K562 (cell line): ENCODE measurements around the gene EIF1B. TPM values are rescaled to one million over a fixed set of nuclear protein-coding genes. Genes with fewer than 3 reads are reported as not detected.
A peak's percentile ranks its signal among the peaks of the same experiment; 100 is the strongest.

Source experiments
- BMI1 ChIP-seq: fragments of 150-350 bp; IDR thresholded peaks from 2 replicates; pipeline ENCODE4 v1.6.1; 2014; ENCODE audit warnings: low read length
- E2F3 ChIP-seq: fragments of 250-450 bp; sonication (Bioruptor Pico); IDR thresholded peaks from 2 replicates; pipeline ENCODE4 v1.4.0; 2020; ENCODE audit warnings: mild to moderate bottlenecking
- EGR1 ChIP-seq: fragments of 450-650 bp; conservative IDR thresholded peaks from 2 replicates; pipeline ENCODE4 v1.6.1; 2017; ENCODE audit warnings: mild to moderate bottlenecking
- HDAC6 ChIP-seq: IDR thresholded peaks from 2 replicates; pipeline ENCODE4 v1.6.1; 2012; ENCODE audit warnings: low read depth, mild to moderate bottlenecking, control low read depth, inconsistent platforms, low read length, moderate library complexity
- HMG20B ChIP-seq: fragments of 250-450 bp; sonication (Bioruptor Pico); IDR thresholded peaks from 2 replicates; pipeline ENCODE4 v1.5.0; 2021; ENCODE audit warnings: mild to moderate bottlenecking
- JUNB ChIP-seq: fragments of 450-650 bp; formaldehyde crosslinking; conservative IDR thresholded peaks from 2 replicates; pipeline ENCODE4 v1.4.0; 2020; ENCODE audit warnings: mild to moderate bottlenecking
- MTA3 ChIP-seq: fragments of 450-650 bp; formaldehyde crosslinking; IDR thresholded peaks from 2 replicates; pipeline ENCODE4 v1.6.1; 2017; ENCODE audit warnings: mild to moderate bottlenecking, borderline replicate concordance
- SMAD1 ChIP-seq: fragments of 150-350 bp; IDR thresholded peaks from 2 replicates; pipeline ENCODE4 v1.6.1; 2014; ENCODE audit warnings: low read length, low read depth; ENCODE audit not compliant: partially characterized antibody
- SP2 ChIP-seq: IDR thresholded peaks from 2 replicates; pipeline ENCODE4 v1.6.1; 2011; ENCODE audit warnings: mild to moderate bottlenecking, low read depth, low read length, moderate library complexity; ENCODE audit not compliant: poor library complexity, severe bottlenecking; ENCODE audit errors: extremely low read depth
- STAT5A ChIP-seq: IDR thresholded peaks from 2 replicates; pipeline ENCODE4 v1.6.1; 2012; ENCODE audit warnings: low read length, inconsistent platforms, borderline replicate concordance
- TBP ChIP-seq: optimal IDR thresholded peaks from 2 replicates; pipeline ENCODE3; 2011; ENCODE audit warnings: low read depth, low read length, improper control_type of control experiment
- TCF3 ChIP-seq: sonication (generic); formaldehyde crosslinking; IDR thresholded peaks from 2 replicates; pipeline ENCODE4 v1.4.0; 2020; ENCODE audit warnings: mild to moderate bottlenecking, missing genetic modification reagents
- THAP12 ChIP-seq: fragments of 250-450 bp; sonication (Bioruptor Pico); IDR thresholded peaks from 2 replicates; pipeline ENCODE4 v1.9.0; 2021; ENCODE audit warnings: mild to moderate bottlenecking, inconsistent platforms
- USF1 ChIP-seq: sonication (generic); formaldehyde crosslinking; IDR thresholded peaks from 2 replicates; pipeline ENCODE4 v1.9.0; 2022; ENCODE audit warnings: mild to moderate bottlenecking, missing genetic modification reagents
- WHSC1 ChIP-seq: IDR thresholded peaks from one replicate; pipeline ENCODE4 v1.6.1; 2012; ENCODE audit warnings: low read length, control low read depth, inconsistent platforms
- ZBED1 ChIP-seq: IDR thresholded peaks from 2 replicates; pipeline ENCODE4 v1.6.1; 2014
- ZHX1 ChIP-seq: fragments of 150-350 bp; conservative IDR thresholded peaks from 2 replicates; pipeline ENCODE4 v1.6.1; 2014; ENCODE audit warnings: low read length
- ZNF766 ChIP-seq: fragments of 200-800 bp; sonication (Bioruptor generic); conservative IDR thresholded peaks from 2 replicates; pipeline ENCODE4 v1.6.1; 2016; ENCODE audit warnings: missing genetic modification characterization, missing compliant biosample characterization
- polyA plus RNA-seq, 8 experiments: library from polyadenylated mRNA; depleted of rRNA in 4 of 8; stranded (reverse) in 5 of 8; unstranded in 3 of 8; fragments of >200 nt; fragmentation: Nextera tagmentation in 2 of 8; fragmentation: Illumina TruSeq in 1 of 8; extraction: Ambion mirVana in 2 of 8; extraction: Trizol in 1 of 8; gene quantifications; 2 replicates each; pipeline versions ENCODE4 v1.2.1 to v1.2.3, GENCODE V29; 2011 to 2014; ENCODE audit warnings: inconsistent platforms in 1 of 8, missing spikeins in 1 of 8
- total RNA-seq, 7 experiments: library from RNA; depleted of rRNA in 6 of 7; stranded (reverse); fragments of >200 nt in 6 of 7; fragmentation: Illumina TruSeq in 2 of 7; extraction: Trizol in 2 of 7; gene quantifications; 2 replicates each; pipeline versions ENCODE4 v1.2.1 to v1.2.3, GENCODE V29; 2011 to 2021; ENCODE audit warnings: low replicate concordance in 1 of 7
- TF ChIP-seq, protein P1 (sequence below): fragments of 250-450 bp; sonication (Bioruptor Pico); IDR thresholded peaks from 2 replicates; pipeline ENCODE4 v1.5.0; 2022; ENCODE audit warnings: mild to moderate bottlenecking
- TF ChIP-seq, protein P2 (sequence below): fragments of 450-650 bp; formaldehyde crosslinking; IDR thresholded peaks from 2 replicates; pipeline ENCODE4 v1.4.0; 2020; ENCODE audit warnings: mild to moderate bottlenecking, mixed read lengths

EIF1B gene
- total and polyA plus RNA-seq, 9 of the 15 experiments (the other 6 are each of a cell fraction or from before 2014, with no cell fraction given), result 18.1 to 184 (median 78.9) TPM

GRCh38 chr3:40309418-40309924, at the start of gene EIF1B (continued):
- TF ChIP-seq MTA3 (peak; percentile 95), HDAC6 (peak; percentile 67; the same call in 1 of the 2 replicates), ZHX1 (peak; percentile 85), TCF3 (CRISPR knock-in tag) (peak; percentile 27; the same call in 1 of the 2 replicates), USF1 (peak; percentile 98), TBP (peak; percentile 93), E2F3 (CRISPR knock-in tag) (0 out of 2 replicates have a peak, but pooled peaks have one; percentile 40), BMI1 (peak; percentile 58; the same call in 1 of the 2 replicates), THAP12 (CRISPR knock-in tag) (peak; percentile 91), ZBED1 (peak; percentile 25), HMG20B (CRISPR knock-in tag) (no peak), SMAD1 (peak; percentile 88), EGR1 (peak; percentile 98), JUNB (CRISPR knock-in tag) (no peak), WHSC1 (no peak), STAT5A (peak; percentile 50; the same call in 1 of the 2 replicates), SP2 (peak; percentile 16), ZNF766 (CRISPR knock-in tag) (peak; percentile 86; the same call in 1 of the 2 replicates)
- TF ChIP-seq, protein P1, sequence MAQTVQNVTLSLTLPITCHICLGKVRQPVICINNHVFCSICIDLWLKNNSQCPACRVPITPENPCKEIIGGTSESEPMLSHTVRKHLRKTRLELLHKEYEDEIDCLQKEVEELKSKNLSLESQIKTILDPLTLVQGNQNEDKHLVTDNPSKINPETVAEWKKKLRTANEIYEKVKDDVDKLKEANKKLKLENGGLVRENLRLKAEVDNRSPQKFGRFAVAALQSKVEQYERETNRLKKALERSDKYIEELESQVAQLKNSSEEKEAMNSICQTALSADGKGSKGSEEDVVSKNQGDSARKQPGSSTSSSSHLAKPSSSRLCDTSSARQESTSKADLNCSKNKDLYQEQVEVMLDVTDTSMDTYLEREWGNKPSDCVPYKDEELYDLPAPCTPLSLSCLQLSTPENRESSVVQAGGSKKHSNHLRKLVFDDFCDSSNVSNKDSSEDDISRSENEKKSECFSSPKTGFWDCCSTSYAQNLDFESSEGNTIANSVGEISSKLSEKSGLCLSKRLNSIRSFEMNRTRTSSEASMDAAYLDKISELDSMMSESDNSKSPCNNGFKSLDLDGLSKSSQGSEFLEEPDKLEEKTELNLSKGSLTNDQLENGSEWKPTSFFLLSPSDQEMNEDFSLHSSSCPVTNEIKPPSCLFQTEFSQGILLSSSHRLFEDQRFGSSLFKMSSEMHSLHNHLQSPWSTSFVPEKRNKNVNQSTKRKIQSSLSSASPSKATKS (CRISPR knock-in tag), result 0 out of 2 replicates have a peak, but pooled peaks have one; percentile 11
- TF ChIP-seq, protein P2, sequence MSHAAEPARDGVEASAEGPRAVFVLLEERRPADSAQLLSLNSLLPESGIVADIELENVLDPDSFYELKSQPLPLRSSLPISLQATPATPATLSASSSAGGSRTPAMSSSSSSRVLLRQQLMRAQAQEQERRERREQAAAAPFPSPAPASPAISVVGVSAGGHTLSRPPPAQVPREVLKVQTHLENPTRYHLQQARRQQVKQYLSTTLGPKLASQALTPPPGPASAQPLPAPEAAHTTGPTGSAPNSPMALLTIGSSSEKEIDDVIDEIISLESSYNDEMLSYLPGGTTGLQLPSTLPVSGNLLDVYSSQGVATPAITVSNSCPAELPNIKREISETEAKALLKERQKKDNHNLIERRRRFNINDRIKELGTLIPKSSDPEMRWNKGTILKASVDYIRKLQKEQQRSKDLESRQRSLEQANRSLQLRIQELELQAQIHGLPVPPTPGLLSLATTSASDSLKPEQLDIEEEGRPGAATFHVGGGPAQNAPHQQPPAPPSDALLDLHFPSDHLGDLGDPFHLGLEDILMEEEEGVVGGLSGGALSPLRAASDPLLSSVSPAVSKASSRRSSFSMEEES (CRISPR knock-in tag), result peak; percentile 97
